A673 (cell line): ENCODE data around the gene SLC40A1. TPM values are rescaled to one million over a fixed set of nuclear protein-coding genes. Genes with fewer than 3 reads are reported as not detected.

Source experiments
- BruUV-seq: library from RNA; stranded (reverse); fragments of 400-500 nt; replicated peaks from 2 replicates; lab custom pipeline; 2021; lab: Mats Ljungman, UMichigan
- CTCF ChIA-PET: fragments of 300-600 bp; sonication (Branson Sonifier 250); formaldehyde crosslinking; loops from one replicate; lab custom pipeline; 2022; ENCODE audit warnings: antibody characterized with exemption; lab: Charles Lee
- POLR2A ChIA-PET: fragments of 300-600 bp; sonication (Branson Sonifier 250); formaldehyde crosslinking; loops from one replicate; lab custom pipeline; 2022; ENCODE audit warnings: antibody characterized with exemption; ENCODE audit not compliant: low non-redundant PET; lab: Charles Lee
- DNase-seq: peaks from one replicate; pipeline ENCODE4 v3.0.0-alpha.2; 2015; ENCODE audit warnings: low spot score
- H3K27ac ChIP-seq: fragments of 200-600 bp; sonication (generic); 2 replicates; pipeline ENCODE4 v1.5.1; 2016; ENCODE audit warnings: mixed run types, low read depth, mild to moderate bottlenecking, mixed read lengths, antibody characterized with exemption, low read length; ENCODE audit not compliant: poor library complexity, severe bottlenecking
- H3K27me3 ChIP-seq: fragments of 200-600 bp; sonication (generic); replicated peaks from 2 replicates; pipeline ENCODE4 v1.6.1; 2017; ENCODE audit warnings: mixed run types, low read depth, mild to moderate bottlenecking, mixed read lengths, antibody characterized with exemption, low read length; ENCODE audit not compliant: insufficient read depth, poor library complexity
- H3K36me3 ChIP-seq: fragments of 200-600 bp; sonication (generic); 2 replicates; pipeline ENCODE4 v1.6.1; 2016; ENCODE audit warnings: mixed run types, mild to moderate bottlenecking, mixed read lengths, antibody characterized with exemption, low read length; ENCODE audit not compliant: insufficient read depth, poor library complexity, severe bottlenecking
- H3K4me1 ChIP-seq: fragments of 200-600 bp; sonication (generic); 2 replicates; pipeline ENCODE4 v1.6.1; 2017; ENCODE audit warnings: mixed run types, mild to moderate bottlenecking, mixed read lengths, antibody characterized with exemption, low read length; ENCODE audit not compliant: insufficient read depth, poor library complexity, severe bottlenecking
- H3K4me3 ChIP-seq: fragments of 200-600 bp; sonication (generic); 2 replicates; pipeline ENCODE4 v1.5.1; 2016; ENCODE audit warnings: low read depth, mixed run types, mild to moderate bottlenecking, mixed read lengths, low read length; ENCODE audit not compliant: poor library complexity, severe bottlenecking
- H3K9me3 ChIP-seq: fragments of 200-600 bp; sonication (generic); 2 replicates; pipeline ENCODE4 v1.6.1; 2016; ENCODE audit warnings: mixed run types, low read depth, mild to moderate bottlenecking, mixed read lengths, antibody characterized with exemption, low read length; ENCODE audit not compliant: poor library complexity, severe bottlenecking
- CTCF ChIP-seq: fragments of 300-800, 200-600 bp; sonication (generic); conservative IDR thresholded peaks from 2 replicates; pipeline ENCODE4 v1.5.1; 2017; ENCODE audit warnings: low read depth, mild to moderate bottlenecking, antibody characterized with exemption, low read length, moderate library complexity, mixed read lengths
- EZH2 ChIP-seq: fragments of 200-600 bp; sonication (generic); IDR thresholded peaks from 2 replicates; pipeline ENCODE4 v1.6.1; 2017; ENCODE audit warnings: borderline replicate concordance, low read depth, mild to moderate bottlenecking, mixed read lengths, antibody characterized with exemption, low read length; ENCODE audit not compliant: poor library complexity, severe bottlenecking
- intact Hi-C: fragments of 100-400 bp; cut with micrococcal nuclease; formaldehyde crosslinking; loops from one replicate; pipeline ENCODE4 v1.10.0; 2022; ENCODE audit not compliant: unreplicated experiment
- total RNA-seq: library from RNA; stranded (reverse); gene quantifications from 2 replicates; pipeline ENCODE4 v1.2.3, GENCODE V29; 2021

SLC40A1 gene
- total RNA-seq, 1 experiment from 2014 or later, result 1.9 TPM

DNA sequence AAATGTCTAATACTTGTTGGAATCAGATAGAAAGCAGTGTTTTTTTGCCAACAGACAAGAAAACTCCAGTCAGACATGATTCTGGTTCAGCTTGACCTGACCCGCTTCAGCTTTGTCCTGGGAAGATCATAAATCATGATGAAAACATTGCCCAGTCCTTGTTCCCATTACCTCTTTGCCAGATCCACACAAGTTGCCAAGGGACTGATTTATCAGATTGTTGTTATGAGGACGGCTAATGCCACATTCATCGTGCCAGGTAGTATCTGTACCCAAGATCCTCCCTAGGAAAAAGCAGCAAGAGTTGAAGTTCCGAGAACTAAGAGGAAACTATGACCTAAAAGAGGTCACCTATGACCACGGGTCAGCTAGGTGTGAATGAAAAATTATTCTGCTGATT, 39.0 kb downstream of the SLC40A1 start:
- intact Hi-C loops, result no loop called here

GRCh38 chr2:189540551-189540950, 40.0 kb downstream of the SLC40A1 start:
- TF ChIP-seq CTCF (no peak), EZH2 (no peak)
- Histone ChIP-seq H3K27ac (no peak overlapping the region), H3K27me3 (no peaks in the 10 kb centered on the region), H3K9me3 (no peaks in the 10 kb centered on the region), H3K4me3 (no peak overlapping the region), H3K4me1 (no peaks in the 10 kb centered on the region), H3K36me3 (no peaks in the 10 kb centered on the region)
- CTCF ChIA-PET, result no interaction called here
- POLR2A ChIA-PET, result no interaction called here
- intact Hi-C loops, result no loop called here
- no peak for DNase-seq
- no TSS peak for BruUV-seq

More for the DNA sequence above, 39.0 kb downstream of the SLC40A1 start:
- ChIA-PET CTCF (no interaction called here), POLR2A (no interaction called here)
- Histone ChIP-seq H3K27me3 (no peaks in the 10 kb centered on the region), H3K9me3 (no peaks in the 10 kb centered on the region), H3K4me3 (no peak overlapping the region), H3K36me3 (no peaks in the 10 kb centered on the region), H3K27ac (no peak overlapping the region), H3K4me1 (no peaks in the 10 kb centered on the region)
- no peak for DNase-seq
- no peak for TF ChIP-seq CTCF
- no peak for TF ChIP-seq EZH2
- BruUV-seq, result no TSS peak

GRCh38 chr2:189538402-189538801, 42.2 kb downstream of the SLC40A1 start:
- DNase-seq, result no peak
- Histone ChIP-seq H3K27ac (no peak overlapping the region), H3K27me3 (no peaks in the 10 kb centered on the region), H3K9me3 (no peaks in the 10 kb centered on the region), H3K4me1 (no peaks in the 10 kb centered on the region), H3K4me3 (no peak overlapping the region), H3K36me3 (no peaks in the 10 kb centered on the region)
- intact Hi-C loops, result no loop called here
- BruUV-seq, result no TSS peak
- no peak for TF ChIP-seq EZH2
- no peak for TF ChIP-seq CTCF
- ChIA-PET POLR2A (no interaction called here), CTCF (no interaction called here)
